Rectal smooth muscle tissue (tissue), 1 donor: ENCODE results near the gene OSBPL10.

Experiments
- H3K27ac ChIP-seq: one replicate; pipeline ENCODE4 v1.7.0; 2013; ENCODE audit warnings: low read depth, low read length, inconsistent platforms
- H3K27me3 ChIP-seq: one replicate; pipeline ENCODE4 v1.7.0; 2013; ENCODE audit warnings: low read length; ENCODE audit not compliant: control insufficient read depth, insufficient read depth
- H3K36me3 ChIP-seq: one replicate; pipeline ENCODE4 v1.7.0; 2013; ENCODE audit warnings: low read length; ENCODE audit not compliant: control insufficient read depth, insufficient read depth
- H3K4me1 ChIP-seq: one replicate; pipeline ENCODE4 v1.7.0; 2013; ENCODE audit warnings: low read length; ENCODE audit not compliant: control insufficient read depth, insufficient read depth
- H3K4me3 ChIP-seq: one replicate; pipeline ENCODE4 v1.7.0; 2013; ENCODE audit warnings: low read length
- H3K9ac ChIP-seq: one replicate; pipeline ENCODE4 v1.7.0; 2013; ENCODE audit warnings: low read length

OSBPL10 gene

GRCh38 chr3:31673950-31674349 lies 307.1 kb downstream of the OSBPL10 start:
- no peaks in the 10 kb centered on the region for H3K27me3 ChIP-seq
- no peaks in the 10 kb centered on the region for H3K4me1 ChIP-seq
- no peak overlapping the region for H3K9ac ChIP-seq
- H3K27ac ChIP-seq = no peak overlapping the region
- H3K36me3 ChIP-seq = no peaks in the 10 kb centered on the region
- H3K4me3 ChIP-seq = no peak overlapping the region

DNA sequence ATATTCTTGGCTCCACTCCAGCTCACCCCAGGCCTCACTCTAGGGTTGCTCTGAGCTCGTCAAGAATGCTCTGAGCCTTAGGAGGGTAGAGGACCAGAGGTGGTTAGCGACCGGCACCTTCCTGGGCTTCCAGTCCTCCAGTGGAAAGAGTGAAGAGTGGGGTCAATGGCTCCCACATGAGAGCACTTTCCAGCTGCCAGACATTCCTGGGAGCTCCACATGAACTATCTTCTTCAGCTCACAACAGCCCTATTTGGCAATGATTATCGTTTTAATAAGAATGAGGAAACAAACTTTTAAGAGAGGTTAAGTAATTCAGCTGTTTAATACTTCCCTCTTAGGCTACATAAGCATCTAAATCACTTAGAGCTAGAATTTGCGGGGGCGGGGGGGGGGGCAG lies 309.1 kb downstream of the OSBPL10 start:
- Histone ChIP-seq H3K27me3 (no peaks in the 10 kb centered on the region), H3K27ac (no peak overlapping the region), H3K9ac (no peak overlapping the region), H3K4me1 (no peaks in the 10 kb centered on the region), H3K4me3 (no peak overlapping the region), H3K36me3 (no peaks in the 10 kb centered on the region)

DNA sequence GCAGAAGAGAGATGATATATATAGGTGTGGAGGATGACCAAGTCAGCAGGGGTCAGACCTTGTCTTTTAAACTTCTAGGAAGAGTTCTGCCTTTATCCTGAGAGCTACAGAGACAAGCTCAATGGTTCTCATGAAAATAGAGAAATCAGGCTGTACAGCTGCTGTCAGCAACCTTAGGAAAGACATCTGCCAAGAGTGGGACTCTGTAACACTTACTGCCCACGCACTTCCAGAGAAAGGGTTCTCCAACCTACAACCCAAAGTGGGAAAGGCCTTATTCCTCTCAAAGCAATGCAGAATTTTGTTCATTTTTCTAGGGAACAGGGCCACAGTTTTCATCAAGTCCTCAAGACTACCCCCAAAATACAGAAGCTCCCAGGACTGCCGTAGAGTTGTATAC lies 309.6 kb downstream of the OSBPL10 start:
- Histone ChIP-seq H3K27ac (no peak overlapping the region), H3K27me3 (no peaks in the 10 kb centered on the region), H3K9ac (no peak overlapping the region), H3K4me3 (no peak overlapping the region), H3K36me3 (no peaks in the 10 kb centered on the region), H3K4me1 (no peaks in the 10 kb centered on the region)

DNA sequence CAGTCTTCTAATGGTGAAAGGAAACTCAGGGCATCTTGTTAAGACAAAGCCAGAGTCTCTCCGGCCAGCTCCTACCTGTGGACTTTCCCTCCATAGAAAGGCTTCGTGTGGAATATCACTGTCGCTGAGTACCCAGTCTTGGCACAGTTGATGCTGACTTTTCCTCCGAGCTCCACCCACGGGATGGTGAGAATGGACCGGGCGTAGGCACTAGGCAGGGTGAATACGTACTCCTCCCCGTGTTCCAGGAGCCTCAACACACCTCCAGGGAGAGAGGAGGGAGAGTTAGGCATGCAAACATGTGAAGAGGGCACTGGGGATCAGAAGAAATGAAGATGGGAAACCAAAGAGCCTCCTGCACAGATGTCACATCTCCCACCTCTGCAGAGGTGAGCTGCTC lies 310.3 kb downstream of the OSBPL10 start:
- Histone ChIP-seq H3K4me3 (no peak overlapping the region), H3K4me1 (no peaks in the 10 kb centered on the region), H3K36me3 (no peaks in the 10 kb centered on the region)

GRCh38 chr3:31670136-31670535 lies 310.9 kb downstream of the OSBPL10 start:
- no peaks in the 10 kb centered on the region for H3K36me3 ChIP-seq
- H3K9ac ChIP-seq = no peak overlapping the region
- H3K4me3 ChIP-seq = no peak overlapping the region
- no peak overlapping the region for H3K27ac ChIP-seq
- no peaks in the 10 kb centered on the region for H3K27me3 ChIP-seq
- no peaks in the 10 kb centered on the region for H3K4me1 ChIP-seq

More for the DNA sequence above, 310.3 kb downstream of the OSBPL10 start:
- no peak overlapping the region for H3K9ac ChIP-seq
- no peak overlapping the region for H3K27ac ChIP-seq
- H3K27me3 ChIP-seq = no peaks in the 10 kb centered on the region

GRCh38 chr3:31668242-31668641 lies 312.8 kb downstream of the OSBPL10 start:
- Histone ChIP-seq H3K27ac (no peak overlapping the region), H3K4me3 (no peak overlapping the region), H3K36me3 (no peaks in the 10 kb centered on the region), H3K27me3 (no peaks in the 10 kb centered on the region), H3K4me1 (no peaks in the 10 kb centered on the region), H3K9ac (no peak overlapping the region)

DNA sequence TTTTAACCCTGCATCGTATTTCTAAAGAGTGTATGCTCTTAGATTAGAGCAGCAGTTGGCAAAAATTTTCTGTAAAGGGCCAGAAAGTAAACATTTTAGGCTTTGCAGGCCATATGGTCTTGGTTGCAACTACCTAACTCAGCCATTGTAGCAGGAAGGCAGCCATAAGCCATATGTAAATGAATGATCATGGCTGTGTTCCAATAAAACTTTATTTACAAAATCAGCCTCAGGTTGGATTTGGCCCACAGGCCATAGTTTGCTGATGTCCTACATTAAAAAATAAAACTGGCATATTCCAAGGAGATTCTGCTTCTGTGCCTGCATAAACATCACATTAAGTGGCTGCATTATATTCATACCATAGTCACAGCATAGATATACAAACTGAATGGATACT lies 313.5 kb downstream of the OSBPL10 start:
- Histone ChIP-seq H3K9ac (no peak overlapping the region), H3K4me3 (no peak overlapping the region), H3K27ac (no peak overlapping the region), H3K27me3 (no peaks in the 10 kb centered on the region), H3K36me3 (no peaks in the 10 kb centered on the region), H3K4me1 (no peaks in the 10 kb centered on the region)

DNA sequence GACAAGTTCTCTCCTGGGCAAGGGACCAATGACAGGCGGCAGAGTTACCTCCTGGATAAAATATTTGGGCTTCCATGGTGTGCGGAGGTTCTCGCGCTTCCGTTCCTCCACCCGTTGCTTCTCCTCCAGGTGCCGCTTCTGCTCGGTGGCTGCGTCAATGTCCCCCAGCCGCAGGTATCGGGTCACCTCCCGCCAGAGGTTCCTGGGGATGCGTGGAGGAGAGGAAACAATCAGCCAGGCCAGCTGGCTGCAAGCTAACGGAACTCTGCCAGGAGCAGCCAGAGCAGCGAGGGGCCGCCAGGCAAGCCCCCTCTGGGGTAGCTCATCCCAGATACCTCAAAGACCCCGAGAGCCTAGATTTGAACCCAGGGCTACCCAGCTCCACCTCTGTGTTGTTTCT lies 317.0 kb downstream of the OSBPL10 start:
- Histone ChIP-seq H3K27me3 (no peaks in the 10 kb centered on the region), H3K4me1 (no peaks in the 10 kb centered on the region), H3K9ac (no peak overlapping the region), H3K27ac (no peak overlapping the region), H3K4me3 (no peak overlapping the region), H3K36me3 (no peaks in the 10 kb centered on the region)

DNA sequence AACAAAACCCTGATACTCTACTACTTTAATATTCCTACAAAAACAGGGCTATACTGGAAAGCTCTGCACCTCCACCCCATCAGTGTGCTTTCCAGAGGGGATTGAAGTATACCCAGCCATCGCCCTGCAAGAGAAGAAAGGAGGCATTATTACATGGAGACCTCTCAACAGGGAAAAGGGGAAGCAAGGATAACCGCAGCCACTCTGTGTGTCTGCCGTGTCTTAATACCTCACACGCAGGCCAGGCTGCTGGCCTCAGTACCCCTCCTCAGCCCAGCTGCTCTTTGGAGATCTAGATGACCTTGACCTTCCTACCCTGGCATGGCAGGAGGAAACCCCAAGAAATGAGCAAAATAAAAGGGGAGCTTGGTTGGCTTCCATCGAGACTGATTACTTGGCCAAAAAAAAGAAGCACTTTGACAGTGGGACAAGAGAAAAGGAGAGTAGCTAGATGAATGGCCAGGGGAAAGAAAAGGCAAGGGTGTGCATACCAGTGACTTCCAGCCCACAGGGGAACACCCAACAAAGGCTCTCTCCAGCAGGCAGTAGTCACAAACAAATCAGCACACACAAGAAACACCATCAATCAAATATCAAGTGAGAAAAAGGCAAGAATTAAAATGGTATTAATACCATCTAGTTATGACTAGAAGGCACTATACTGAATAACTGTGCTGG lies 318.9 kb downstream of the OSBPL10 start:
- Histone ChIP-seq H3K4me3 (no peak overlapping the region), H3K27ac (no peak overlapping the region), H3K4me1 (no peaks in the 10 kb centered on the region), H3K9ac (no peak overlapping the region), H3K27me3 (no peaks in the 10 kb centered on the region), H3K36me3 (no peaks in the 10 kb centered on the region)

DNA sequence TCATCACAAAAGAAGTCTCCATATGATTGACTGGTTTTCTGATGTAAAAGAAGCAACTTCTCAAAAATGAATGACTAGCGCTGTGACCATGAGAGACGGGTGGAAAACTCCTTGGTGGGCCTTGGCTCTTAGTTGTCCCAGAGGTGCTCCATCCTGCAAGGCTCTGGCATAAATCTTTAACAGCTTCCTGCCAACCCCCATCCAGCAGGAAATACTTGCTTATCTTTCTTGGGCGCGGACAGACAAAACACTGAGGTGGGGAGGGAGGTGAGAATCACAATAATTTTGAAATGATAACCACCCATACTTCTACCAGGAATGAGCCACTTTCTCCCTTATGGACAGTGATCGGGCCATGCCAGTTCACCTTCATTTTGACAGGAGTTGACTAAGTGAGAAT lies 319.8 kb downstream of the OSBPL10 start:
- H3K27me3 ChIP-seq = no peaks in the 10 kb centered on the region
- H3K4me1 ChIP-seq = no peaks in the 10 kb centered on the region
- no peaks in the 10 kb centered on the region for H3K36me3 ChIP-seq
- no peak overlapping the region for H3K4me3 ChIP-seq
- H3K9ac ChIP-seq = no peak overlapping the region
- H3K27ac ChIP-seq = no peak overlapping the region

GRCh38 chr3:31659246-31659645 lies 321.8 kb downstream of the OSBPL10 start:
- H3K4me1 ChIP-seq = no peaks in the 10 kb centered on the region
- no peak overlapping the region for H3K4me3 ChIP-seq
- H3K9ac ChIP-seq = no peak overlapping the region
- no peaks in the 10 kb centered on the region for H3K36me3 ChIP-seq
- H3K27ac ChIP-seq = no peak overlapping the region
- H3K27me3 ChIP-seq = no peaks in the 10 kb centered on the region

DNA sequence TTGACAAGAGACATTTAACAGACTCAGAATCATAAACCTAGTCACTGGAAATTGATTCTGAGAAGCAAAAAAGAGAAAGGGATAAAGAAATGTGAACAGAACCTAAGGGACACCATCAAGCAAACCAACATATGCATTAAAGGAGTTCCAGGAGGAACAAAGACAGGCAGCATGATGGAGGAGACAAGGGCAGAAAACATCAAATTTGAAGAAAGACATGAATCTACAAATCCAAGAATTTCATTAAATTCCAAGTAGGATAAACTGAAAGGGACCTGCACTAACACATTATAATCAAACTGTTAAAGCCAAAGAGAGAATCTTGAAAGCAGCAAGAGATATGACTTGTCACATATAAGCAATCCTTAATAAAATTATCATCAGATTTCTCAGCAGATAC lies 326.1 kb downstream of the OSBPL10 start:
- no peaks in the 10 kb centered on the region for H3K4me1 ChIP-seq
- H3K4me3 ChIP-seq = no peak overlapping the region
- H3K27ac ChIP-seq = no peak overlapping the region
- no peaks in the 10 kb centered on the region for H3K27me3 ChIP-seq
- no peaks in the 10 kb centered on the region for H3K36me3 ChIP-seq
- H3K9ac ChIP-seq = no peak overlapping the region

DNA sequence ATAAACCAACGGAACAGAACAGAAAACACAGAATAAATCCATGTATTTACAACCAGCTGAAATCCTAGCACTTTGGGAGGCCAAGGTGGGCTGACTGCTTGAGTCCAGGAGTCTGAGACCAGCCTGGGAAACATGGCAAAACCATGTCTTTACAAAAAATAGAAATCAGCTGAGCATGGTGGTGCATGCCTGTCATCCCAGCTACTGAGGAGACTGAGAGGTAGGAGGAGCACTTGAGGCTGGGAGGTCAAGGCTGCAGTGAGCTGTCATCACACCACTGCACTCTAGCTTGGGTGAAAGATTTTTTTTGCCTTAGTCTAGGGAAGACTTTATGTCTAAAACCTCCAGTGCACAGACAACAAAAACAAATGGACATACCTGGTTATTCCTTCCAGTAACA lies 327.6 kb downstream of the OSBPL10 start:
- Histone ChIP-seq H3K4me3 (no peak overlapping the region), H3K27ac (no peak overlapping the region), H3K36me3 (peaks cover under 1% of the 10 kb centered on the region), H3K9ac (no peak overlapping the region), H3K4me1 (no peaks in the 10 kb centered on the region), H3K27me3 (no peaks in the 10 kb centered on the region)
